NCI-H82 (cell line): ENCODE measurements around the gene BCAT1.
"Not testable (repeated sequence)": the region's sequence is repeated elsewhere in the genome, so short reads cannot be mapped to it uniquely, and the experiment has no call there.

ENCODE experiments used
- DNase-seq: peaks from one replicate; lab custom pipeline; 2025; lab: John Stamatoyannopoulos, UW

Gene BCAT1

DNA sequence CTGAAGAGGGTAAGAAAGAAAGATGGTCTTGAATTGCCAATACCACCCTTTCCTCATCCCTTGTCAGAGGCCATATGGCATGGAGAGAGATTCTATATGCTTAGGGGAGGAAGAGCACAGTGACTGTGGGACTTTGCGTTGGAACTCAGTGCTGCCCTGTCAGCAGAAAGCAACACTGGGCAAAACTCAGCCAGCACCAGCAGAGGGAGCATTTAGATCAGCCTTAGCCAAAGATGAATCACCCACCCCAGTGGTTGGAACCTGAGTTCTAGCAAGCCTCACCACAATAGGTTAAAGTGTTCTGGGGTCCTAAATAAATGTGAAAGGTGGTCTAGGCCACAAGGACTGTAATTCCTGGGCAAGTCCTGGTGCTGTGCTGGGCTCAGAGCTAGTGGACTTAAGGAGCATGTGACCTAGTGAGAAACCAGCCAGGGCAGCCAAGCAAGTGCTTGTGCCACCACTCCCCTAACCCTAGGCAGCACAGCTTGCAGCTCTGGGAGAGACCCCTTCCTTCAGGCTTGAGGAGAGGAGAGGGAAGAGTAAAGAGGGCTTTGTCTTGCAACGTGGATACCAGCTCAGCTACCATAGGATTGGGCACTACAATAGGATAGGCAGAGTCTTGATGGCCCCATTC is 11.4 kb upstream of the BCAT1 start:
- peak; percentile 63 for DNase-seq

DNA sequence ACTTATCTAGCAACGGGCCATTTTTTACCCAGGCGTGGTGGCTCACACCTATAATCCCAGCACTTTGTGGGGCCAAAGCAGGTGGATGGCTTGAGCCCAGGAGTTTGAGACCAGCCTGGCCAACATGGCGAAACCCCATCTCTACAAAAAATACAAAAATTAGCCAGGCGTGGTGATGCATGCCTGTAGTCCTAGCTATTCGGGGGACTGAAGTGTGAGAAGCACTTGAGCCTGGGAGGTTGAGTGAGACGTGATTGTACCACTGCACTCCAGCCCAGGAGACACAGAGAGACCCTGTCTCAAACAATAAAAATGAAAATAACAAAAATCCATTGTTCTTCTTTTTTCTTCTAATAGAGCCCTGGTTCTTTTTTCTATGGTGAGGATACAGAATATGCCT is 7.5 kb upstream of the BCAT1 start:
- DNase-seq = not testable (repeated sequence)

DNA sequence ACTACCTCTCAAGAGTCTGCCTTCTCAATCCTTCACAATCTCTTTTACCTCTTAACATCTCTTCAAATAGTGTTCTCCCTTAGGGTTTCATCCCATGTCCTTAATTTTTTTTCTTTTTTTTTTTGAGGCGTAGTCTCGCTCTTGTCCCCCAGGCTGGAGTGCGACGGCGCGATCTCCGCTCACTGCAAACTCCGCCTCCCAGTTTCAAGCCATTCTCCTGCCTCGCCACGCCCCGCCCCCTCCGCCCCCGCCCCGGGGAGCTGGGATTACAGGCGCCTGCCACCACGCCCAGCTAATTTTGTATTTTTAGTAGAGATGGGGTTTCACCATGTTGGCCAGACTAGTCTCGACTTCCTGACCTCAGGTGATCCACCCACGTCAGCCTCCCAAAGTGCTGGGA is 7.0 kb upstream of the BCAT1 start:
- DNase-seq = no peak

DNA sequence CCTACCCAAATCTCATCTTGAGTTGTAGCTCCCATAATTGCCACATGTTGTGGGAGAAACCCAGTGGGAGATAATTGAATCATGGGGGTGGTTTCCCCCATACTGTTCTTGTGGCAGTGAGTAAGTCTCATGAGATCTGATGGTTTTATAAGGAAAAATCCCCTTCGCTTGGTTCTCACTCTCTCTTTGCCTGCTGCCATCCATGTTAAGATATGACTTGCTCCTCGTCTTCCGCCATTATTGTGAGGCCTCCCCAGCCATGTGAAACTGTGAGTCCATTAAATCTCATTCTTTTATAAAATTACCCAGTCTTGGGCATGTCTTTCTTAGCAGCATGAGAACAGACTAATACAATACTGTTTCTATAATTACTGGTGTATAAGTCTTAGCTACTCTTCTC is 6.5 kb upstream of the BCAT1 start:
- no peak for DNase-seq

DNA sequence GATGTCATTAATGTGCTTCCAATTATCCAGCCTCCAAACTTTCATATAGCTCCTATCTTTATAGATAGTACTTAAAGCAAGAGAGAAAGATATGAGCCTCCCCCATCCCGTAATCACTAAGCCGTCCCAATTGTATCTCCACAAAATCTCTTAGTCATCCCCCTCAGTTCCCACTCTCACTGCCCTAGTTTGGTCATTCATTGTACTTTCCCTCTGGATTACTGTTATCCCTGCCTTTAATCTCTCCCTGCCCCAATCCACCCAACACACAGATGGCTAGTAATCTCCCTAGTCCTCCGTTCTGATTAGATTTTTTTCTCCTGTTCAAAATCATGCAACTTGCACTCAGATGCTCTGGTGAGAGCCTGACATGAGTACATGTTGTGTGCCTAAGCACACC is 5.4 kb upstream of the BCAT1 start:
- peak; percentile 96 for DNase-seq

DNA sequence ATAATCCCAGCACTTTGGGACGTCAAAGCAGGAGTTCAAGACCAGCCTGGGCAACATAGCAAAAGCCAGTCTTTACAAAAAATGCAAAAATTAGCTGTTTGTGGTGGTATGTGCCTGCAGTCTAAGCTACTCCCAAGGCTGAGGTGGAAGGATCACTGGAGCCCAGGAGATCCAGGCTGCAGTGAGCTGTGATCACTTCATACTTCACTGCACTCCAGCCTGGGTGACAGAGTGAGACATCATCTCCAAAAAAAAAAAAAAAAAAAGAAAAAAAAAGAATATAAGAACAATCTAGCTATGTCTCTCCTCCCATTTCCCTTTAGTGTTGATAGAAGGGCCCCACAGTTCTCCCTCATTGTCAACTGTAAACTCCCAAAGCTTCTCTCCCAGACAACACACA is 3.5 kb upstream of the BCAT1 start:
- DNase-seq = no peak

DNA sequence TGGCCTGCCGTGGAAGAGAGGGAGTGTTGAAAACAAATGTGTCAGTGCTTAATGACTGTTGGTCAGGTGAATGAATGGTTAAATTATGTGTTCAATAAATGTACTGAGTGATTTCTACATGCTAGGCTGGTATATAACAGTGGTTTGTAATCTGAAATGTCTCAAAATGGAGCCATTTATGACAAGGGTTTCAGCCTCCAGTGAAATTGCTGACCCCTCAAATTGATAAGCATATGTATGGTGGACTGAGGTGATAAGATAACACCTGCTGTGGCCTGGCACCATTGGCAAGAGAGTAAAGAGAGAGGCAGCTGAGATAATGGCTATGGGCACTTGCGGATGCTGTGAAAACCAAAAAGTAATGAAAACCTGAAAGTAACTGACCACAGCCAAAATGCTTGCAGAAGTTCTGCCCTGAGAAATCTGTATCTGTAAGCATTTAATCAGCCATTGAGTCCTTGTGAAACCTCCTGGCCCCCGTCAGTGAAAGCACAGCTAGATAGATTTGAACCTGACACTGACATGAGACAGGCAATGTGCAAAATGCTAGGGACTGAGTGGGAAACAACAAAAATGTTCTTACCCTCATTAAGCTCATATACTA is 1.4 kb upstream of the BCAT1 start:
- no peak for DNase-seq

DNA sequence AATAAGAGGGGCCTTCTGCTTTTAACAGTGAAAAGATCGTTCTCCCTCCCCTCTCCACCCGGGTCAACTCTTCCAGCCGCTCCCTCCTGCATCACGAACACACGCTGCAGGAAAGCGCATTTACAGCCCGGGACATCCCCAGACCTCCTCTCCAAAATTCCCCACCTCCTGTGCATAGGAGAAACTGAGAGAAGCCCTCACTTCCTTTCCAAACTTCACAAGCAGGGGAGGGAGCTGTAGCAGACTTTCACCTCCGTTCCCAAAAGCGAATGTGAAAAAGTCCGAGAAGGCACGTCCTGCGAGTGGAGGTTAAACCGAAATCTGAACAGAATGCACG is 513 bp downstream of the BCAT1 start:
- no peak for DNase-seq

DNA sequence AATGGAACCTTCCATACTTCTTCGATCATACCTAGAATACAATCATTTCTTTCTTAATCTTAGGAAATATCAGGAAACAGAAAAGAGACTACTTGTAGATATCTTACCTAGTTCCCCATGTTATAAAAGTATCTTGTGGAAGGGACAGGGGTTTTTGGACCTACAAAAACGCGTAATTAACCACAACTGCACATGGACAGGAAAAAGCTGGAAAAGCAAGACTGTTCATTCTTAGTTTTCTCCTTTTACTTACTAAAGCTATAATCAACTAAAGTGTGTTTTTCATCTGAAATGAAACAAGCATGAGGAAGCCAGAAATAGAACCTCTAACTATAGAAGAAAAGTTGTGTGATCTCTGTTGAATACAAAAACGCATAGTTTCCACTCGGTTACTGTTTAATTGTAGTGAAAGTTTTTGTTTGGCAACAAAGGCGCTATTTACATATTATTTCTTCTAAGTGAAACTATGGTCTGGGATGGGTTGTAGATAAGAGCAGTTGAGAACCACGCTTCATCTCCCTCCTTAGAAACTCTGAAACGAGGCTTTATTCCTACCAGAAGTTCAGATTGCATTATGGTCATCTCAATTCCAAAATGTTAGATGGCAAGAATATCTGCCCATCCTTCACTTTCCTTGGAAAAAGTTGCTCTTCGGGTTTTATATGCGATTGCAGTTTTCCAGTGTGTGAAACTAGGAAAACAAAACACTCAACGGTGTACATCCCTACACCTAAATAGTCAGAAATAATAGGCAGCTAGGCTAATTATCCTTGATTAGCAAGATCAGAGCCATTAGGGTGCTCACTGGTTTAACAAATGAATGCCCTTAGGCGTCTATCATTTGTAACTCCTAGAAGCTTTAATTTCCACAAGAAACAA is 1.1 kb downstream of the BCAT1 start:
- DNase-seq = no peak

DNA sequence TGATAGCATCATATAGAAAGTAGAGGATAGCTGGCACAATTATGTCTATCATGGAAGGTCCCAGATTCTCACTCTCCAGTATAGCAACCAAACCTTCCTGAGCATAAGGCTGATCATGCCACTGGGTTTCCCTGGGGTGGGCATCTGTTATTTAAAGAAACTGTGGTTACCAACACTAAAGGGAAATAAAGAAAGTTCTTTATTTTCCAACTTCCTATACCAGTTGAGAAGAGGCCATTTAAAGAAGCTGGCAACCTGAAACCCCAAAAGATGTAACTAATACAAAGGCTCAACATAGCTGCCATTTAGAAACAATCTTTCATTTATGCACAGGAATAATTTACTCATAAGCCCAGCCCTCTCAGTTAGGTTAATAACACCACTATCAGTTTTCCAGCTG is 3.1 kb downstream of the BCAT1 start:
- no peak for DNase-seq

DNA sequence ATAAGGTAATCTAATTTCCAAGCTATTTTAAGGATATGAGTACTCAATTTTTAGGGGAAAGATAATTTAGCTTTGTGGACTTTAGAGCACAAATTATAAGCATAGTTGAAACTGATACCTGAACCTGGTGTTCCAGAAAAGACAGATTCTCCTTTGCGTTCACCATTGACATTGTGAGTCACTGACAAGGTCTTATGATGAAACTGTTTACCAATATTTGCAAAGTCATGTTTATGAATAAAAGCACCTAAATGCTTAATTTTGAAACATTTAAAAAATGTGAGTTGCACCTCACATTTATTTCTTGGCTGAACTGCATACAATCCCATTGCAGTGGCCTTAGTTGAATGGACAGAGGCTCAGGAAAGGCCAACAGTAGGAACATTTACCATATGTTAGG is 3.9 kb downstream of the BCAT1 start:
- DNase-seq = no peak

DNA sequence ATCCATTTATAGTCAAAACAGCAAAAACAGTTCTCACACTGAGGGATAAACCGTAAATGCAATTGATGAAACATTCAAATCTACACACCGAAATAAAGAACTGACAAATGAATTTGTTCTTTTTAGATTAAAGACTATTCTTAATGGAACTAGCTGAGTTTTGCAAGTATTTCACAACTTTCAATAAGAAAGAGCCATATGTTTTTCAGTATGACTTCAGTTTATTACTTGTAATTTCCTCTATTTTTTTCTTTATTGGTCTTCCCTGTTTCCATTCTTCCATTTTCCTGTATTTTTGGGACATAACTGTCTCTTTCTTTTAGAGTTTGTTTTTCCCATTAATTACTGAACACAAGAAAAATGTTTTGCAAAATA is 4.3 kb downstream of the BCAT1 start:
- no peak for DNase-seq

DNA sequence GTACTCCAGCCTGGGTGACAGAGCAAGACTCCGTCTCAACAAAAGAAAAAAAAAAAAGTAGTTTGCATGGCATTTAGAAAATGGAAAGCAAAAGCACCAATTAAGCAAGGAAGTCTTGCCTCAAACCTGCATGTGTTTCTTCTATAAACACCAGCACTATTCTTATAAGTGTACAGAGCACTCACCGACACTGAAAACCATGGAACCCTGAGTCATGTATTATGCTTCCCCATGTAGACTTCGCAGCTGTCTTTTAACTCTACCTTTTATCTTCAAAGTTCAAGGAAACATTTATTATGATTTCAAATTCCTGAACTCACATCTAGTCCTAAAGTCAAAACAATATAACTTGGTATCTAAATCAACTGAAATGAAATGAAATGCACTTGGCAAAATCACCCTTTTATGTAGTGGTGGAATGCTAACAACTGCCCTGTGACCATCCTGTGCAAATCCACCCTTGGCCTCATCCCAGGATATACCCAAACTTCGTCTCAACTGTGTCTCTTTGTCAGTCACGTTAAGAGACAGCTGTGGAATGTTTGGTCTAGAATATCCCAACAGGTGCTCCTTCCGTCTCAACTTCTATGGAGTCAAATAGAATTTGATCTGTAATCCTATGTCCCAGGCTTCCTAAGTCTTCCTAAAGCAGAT is 4.8 kb downstream of the BCAT1 start:
- peak; percentile 59 for DNase-seq

DNA sequence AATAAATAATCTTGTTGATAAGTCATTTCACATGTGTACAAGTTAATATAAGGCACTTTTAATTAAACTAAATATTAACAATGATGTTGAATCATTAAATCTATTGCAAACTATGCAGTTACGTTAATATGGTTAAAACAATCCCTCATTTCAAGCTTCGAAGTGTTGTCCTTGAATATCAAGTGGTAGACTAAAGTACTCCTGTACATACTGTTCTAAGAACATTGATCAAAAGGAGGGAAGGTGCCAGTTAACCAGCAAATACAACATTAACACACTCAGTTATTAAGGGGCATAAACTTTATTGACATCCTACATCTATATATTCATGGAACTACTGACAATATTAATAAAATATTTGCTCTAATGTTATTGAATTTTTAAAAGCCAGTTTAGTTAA is 8.7 kb downstream of the BCAT1 start:
- DNase-seq = no peak

DNA sequence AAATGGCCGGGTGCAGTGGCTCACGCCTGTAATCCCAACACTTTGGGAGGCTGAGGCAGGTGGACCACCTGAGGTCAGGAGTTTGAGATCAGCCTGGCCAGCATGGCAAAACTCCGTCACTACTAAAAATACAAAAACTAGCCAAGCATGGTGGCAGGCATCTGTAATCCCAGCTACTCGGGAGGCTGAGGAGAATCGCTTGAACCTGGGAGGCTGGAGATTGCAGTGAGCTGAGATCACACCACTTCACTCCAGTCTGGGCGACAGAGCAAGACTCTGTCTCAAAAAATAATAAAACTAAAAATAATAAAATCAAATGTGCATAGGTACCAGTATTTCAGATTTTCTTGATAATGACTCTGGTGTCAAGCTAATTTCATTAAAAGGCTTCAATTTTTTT is 9.3 kb downstream of the BCAT1 start:
- not testable (repeated sequence) for DNase-seq

DNA sequence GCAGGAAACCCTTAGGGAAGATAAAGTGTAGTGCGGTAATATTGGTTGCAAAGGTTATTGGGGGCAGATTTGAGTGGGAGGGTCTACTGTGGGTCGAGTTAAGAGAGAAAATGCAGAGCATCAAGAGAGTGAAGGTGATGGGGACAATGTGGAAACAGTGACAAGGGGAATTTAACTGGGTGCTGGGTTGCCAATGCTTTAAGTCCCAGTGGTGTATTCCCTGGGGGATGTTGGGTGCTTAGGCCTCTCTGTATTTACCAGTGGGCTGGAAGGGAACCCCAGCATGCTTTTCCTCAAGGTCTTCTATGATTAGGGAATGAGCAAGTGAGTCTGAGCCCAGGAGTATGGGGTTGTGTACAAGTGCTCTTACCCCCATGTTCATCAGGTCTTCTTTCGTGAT is 10.6 kb downstream of the BCAT1 start:
- DNase-seq = no peak

DNA sequence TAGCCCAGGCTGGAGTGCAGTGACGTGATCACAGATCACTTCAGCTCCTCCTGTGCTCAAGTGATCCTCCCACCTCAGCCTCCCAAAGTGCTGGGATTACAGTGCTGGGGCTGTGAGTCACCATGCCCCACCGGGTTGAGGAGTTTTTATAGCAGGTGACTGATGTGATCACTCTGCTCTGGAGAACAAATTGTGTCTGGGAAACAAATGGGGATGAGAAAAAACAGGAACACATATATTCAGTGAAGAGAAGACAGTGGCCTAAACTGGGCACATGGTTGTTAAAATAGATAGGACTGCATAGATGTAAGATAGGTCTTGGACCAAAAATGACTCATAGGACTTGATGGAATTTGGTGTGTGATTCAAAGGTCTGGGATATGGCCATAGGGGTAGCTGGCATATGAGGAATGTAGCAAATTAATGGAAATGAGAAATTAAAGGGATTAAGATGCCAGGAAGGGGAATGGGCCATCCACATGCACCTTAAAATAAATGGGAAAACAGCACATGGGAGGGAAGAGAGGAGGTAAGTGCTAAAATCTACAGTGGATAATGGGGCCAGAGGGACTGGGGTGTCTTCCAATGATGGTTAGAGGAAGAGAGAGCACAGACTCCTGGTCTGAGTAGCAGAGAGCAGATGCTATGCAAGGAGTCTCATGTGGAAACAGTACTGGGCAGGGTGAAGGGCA is 11.2 kb downstream of the BCAT1 start:
- no peak for DNase-seq

DNA sequence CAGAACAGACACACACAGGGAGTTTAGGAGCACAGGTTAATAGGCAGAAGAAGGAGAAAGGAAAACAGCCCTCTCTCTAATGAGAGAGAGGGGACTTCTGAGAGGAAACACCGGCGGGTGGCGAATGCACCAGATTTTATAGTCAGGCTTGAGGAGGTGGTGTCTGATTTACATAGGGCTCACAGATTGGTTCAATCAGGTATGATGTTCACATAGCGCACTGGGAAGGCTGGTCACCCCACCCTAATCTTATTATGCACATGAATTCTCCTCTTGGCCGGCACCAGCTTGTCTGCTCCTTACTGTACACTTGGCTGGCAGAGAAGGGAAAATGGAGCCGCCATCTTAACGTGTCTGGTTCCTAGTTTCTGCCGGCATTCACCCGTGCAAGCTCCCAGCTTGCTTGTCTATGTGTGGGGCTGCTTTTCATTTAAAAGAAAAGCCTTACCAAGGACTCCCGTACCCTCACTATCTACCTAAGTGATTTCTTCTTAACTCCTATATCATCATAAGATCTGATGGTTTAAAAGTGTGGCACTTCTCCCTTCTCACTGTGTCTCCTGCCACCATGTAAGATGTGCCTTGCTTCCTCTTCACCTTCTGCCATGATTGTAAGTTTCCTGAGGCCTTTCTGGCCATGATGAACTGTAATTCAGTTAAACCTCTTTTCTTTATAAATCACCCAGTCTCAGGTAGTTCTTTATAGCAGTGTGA is 15.1 kb downstream of the BCAT1 start:
- peak; percentile 35 for DNase-seq

DNA sequence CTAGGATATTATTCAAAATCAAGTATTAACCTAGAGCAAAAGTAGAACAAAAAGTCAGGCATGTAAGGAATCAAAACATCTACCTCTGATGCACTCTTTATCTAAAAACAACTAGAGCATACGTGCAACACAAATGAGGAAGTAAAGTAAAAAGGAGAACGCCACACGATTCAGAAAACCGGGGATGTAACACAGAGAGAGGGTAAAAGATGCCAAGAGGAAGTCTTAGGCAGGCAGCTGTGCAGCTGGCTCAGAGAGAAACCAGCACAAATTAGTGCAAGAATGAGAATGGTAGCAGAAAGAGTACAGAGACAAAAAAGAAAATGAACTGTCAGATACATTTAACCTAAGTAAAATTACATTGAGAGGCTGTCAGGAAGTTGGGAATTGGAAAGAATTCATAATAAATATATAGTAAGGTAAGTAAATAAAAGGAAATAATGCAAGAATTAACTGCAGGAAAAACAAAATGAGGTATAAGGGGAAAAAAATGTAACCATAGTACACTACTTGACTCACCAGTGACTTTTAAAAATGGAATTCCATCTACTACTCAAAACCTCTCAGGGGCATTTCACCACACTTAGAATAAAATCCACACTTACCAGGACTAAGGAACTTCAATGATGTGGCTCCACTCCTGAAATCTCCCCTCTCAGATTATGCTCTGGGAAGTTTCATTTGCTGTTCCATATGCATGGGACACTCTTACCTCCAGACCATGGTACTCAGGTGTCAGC is 17.1 kb downstream of the BCAT1 start:
- no peak for DNase-seq

DNA sequence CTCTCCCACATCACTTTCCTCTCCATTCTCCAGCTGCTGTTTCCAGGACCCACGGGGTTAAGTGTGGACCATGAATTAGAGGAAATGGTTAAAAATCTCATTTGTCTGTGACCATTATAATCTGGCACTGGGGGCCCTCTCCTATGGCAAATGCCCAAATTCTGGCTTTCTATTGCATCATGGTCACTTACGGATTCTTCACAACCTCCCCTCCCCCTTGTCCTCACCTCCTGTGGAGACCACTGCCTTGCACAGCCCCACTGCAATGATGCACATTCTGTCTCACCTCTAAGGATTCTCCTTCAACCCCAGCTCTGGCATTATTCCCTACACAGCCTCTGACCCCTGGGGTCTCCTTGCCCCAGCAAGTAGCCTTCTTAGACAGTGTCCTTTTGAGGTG is 18.9 kb downstream of the BCAT1 start:
- no peak for DNase-seq
